Measurements from ENCODE around the gene MAPT. TPM values are rescaled to one million over a fixed set of nuclear protein-coding genes. Genes with fewer than 3 reads are reported as not detected.

MAPT gene
- total RNA-seq, 1 experiment from 2014 or later, result 1.6 TPM

DNA sequence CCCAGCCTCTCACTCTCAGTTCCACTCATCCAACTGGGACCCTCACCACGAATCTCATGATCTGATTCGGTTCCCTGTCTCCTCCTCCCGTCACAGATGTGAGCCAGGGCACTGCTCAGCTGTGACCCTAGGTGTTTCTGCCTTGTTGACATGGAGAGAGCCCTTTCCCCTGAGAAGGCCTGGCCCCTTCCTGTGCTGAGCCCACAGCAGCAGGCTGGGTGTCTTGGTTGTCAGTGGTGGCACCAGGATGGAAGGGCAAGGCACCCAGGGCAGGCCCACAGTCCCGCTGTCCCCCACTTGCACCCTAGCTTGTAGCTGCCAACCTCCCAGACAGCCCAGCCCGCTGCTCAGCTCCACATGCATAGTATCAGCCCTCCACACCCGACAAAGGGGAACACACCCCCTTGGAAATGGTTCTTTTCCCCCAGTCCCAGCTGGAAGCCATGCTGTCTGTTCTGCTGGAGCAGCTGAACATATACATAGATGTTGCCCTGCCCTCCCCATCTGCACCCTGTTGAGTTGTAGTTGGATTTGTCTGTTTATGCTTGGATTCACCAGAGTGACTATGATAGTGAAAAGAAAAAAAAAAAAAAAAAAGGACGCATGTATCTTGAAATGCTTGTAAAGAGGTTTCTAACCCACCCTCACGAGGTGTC lies 131.3 kb downstream of the MAPT start:
- DNase-seq, result no peak
- Mint-ChIP-seq H3K27me3 (ENCODE audit: unreplicated experiment) (no peaks in the 10 kb centered on the region), H3K27ac (ENCODE audit: unreplicated experiment) (peak overlapping the region; percentile 78), H3K4me3 (ENCODE audit: low read depth, unreplicated experiment) (no peak overlapping the region), H3K4me1 (ENCODE audit: low read depth, unreplicated experiment) (no peaks in the 10 kb centered on the region), H3K9me3 (ENCODE audit: low read depth, unreplicated experiment) (no peaks in the 10 kb centered on the region), H3K36me3 (ENCODE audit: insufficient read depth, unreplicated experiment) (peaks cover 55% of the 10 kb centered on the region)
- intact Hi-C loops (cut with micrococcal nuclease; ENCODE audit: unreplicated experiment), result no loop called here
- CTCF ChIA-PET, result no interaction called here
- no TSS peak for BruUV-seq (replicated peaks)
- TF ChIP-seq, protein P1, sequence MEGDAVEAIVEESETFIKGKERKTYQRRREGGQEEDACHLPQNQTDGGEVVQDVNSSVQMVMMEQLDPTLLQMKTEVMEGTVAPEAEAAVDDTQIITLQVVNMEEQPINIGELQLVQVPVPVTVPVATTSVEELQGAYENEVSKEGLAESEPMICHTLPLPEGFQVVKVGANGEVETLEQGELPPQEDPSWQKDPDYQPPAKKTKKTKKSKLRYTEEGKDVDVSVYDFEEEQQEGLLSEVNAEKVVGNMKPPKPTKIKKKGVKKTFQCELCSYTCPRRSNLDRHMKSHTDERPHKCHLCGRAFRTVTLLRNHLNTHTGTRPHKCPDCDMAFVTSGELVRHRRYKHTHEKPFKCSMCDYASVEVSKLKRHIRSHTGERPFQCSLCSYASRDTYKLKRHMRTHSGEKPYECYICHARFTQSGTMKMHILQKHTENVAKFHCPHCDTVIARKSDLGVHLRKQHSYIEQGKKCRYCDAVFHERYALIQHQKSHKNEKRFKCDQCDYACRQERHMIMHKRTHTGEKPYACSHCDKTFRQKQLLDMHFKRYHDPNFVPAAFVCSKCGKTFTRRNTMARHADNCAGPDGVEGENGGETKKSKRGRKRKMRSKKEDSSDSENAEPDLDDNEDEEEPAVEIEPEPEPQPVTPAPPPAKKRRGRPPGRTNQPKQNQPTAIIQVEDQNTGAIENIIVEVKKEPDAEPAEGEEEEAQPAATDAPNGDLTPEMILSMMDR (IDR thresholded peaks at IDR 0.05; ENCODE audit: unreplicated experiment), result no peak

DNA sequence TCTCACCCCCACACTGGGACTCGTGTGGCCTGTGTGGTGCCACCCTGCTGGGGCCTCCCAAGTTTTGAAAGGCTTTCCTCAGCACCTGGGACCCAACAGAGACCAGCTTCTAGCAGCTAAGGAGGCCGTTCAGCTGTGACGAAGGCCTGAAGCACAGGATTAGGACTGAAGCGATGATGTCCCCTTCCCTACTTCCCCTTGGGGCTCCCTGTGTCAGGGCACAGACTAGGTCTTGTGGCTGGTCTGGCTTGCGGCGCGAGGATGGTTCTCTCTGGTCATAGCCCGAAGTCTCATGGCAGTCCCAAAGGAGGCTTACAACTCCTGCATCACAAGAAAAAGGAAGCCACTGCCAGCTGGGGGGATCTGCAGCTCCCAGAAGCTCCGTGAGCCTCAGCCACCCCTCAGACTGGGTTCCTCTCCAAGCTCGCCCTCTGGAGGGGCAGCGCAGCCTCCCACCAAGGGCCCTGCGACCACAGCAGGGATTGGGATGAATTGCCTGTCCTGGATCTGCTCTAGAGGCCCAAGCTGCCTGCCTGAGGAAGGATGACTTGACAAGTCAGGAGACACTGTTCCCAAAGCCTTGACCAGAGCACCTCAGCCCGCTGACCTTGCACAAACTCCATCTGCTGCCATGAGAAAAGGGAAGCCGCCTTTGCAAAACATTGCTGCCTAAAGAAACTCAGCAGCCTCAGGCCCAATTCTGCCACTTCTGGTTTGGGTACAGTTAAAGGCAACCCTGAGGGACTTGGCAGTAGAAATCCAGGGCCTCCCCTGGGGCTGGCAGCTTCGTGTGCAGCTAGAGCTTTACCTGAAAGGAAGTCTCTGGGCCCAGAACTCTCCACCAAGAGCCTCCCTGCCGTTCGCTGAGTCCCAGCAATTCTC lies 132.1 kb downstream of the MAPT start:
- H3K4me1 Mint-ChIP-seq (ENCODE audit: low read depth, unreplicated experiment), result no peaks in the 10 kb centered on the region
- no TSS peak for BruUV-seq (replicated peaks)
- no peaks in the 10 kb centered on the region for H3K9me3 Mint-ChIP-seq (ENCODE audit: low read depth, unreplicated experiment)
- CTCF ChIA-PET, result no interaction called here
- intact Hi-C loops (cut with micrococcal nuclease; ENCODE audit: unreplicated experiment), result no loop called here
- TF ChIP-seq, protein P1 (IDR thresholded peaks at IDR 0.05; ENCODE audit: unreplicated experiment), result no peak
- H3K27ac Mint-ChIP-seq (ENCODE audit: unreplicated experiment), result peak overlapping the region; percentile 78
- H3K27me3 Mint-ChIP-seq (ENCODE audit: unreplicated experiment), result no peaks in the 10 kb centered on the region
- peaks cover 63% of the 10 kb centered on the region for H3K36me3 Mint-ChIP-seq (ENCODE audit: insufficient read depth, unreplicated experiment)
- DNase-seq, result no peak
- H3K4me3 Mint-ChIP-seq (ENCODE audit: low read depth, unreplicated experiment), result no peak overlapping the region

DNA sequence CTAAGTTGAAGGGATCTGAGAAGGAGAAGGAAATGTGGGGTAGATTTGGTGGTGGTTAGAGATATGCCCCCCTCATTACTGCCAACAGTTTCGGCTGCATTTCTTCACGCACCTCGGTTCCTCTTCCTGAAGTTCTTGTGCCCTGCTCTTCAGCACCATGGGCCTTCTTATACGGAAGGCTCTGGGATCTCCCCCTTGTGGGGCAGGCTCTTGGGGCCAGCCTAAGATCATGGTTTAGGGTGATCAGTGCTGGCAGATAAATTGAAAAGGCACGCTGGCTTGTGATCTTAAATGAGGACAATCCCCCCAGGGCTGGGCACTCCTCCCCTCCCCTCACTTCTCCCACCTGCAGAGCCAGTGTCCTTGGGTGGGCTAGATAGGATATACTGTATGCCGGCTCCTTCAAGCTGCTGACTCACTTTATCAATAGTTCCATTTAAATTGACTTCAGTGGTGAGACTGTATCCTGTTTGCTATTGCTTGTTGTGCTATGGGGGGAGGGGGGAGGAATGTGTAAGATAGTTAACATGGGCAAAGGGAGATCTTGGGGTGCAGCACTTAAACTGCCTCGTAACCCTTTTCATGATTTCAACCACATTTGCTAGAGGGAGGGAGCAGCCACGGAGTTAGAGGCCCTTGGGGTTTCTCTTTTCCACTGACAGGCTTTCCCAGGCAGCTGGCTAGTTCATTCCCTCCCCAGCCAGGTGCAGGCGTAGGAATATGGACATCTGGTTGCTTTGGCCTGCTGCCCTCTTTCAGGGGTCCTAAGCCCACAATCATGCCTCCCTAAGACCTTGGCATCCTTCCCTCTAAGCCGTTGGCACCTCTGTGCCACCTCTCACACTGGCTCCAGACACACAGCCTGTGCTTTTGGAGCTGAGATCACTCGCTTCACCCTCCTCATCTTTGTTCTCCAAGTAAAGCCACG lies 133.0 kb downstream of the MAPT start:
- intact Hi-C loops (cut with micrococcal nuclease; ENCODE audit: unreplicated experiment), result no loop called here
- CTCF ChIA-PET, result no interaction called here
- Mint-ChIP-seq H3K27ac (ENCODE audit: unreplicated experiment) (peak overlapping the region; percentile 15), H3K9me3 (ENCODE audit: low read depth, unreplicated experiment) (no peaks in the 10 kb centered on the region), H3K4me1 (ENCODE audit: low read depth, unreplicated experiment) (no peaks in the 10 kb centered on the region), H3K36me3 (ENCODE audit: insufficient read depth, unreplicated experiment) (peaks cover 72% of the 10 kb centered on the region), H3K27me3 (ENCODE audit: unreplicated experiment) (no peaks in the 10 kb centered on the region), H3K4me3 (ENCODE audit: low read depth, unreplicated experiment) (no peak overlapping the region)
- DNase-seq, result no peak
- TF ChIP-seq, protein P1 (IDR thresholded peaks at IDR 0.05; ENCODE audit: unreplicated experiment), result no peak
- no TSS peak for BruUV-seq (replicated peaks)

DNA sequence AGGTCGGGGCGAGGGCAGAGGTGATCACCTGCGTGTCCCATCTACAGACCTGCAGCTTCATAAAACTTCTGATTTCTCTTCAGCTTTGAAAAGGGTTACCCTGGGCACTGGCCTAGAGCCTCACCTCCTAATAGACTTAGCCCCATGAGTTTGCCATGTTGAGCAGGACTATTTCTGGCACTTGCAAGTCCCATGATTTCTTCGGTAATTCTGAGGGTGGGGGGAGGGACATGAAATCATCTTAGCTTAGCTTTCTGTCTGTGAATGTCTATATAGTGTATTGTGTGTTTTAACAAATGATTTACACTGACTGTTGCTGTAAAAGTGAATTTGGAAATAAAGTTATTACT lies 133.6 kb downstream of the MAPT start:
- H3K36me3 Mint-ChIP-seq (ENCODE audit: insufficient read depth, unreplicated experiment), result peaks cover 78% of the 10 kb centered on the region
- CTCF ChIA-PET, result no interaction called here
- TF ChIP-seq, protein P1 (IDR thresholded peaks at IDR 0.05; ENCODE audit: unreplicated experiment), result no peak
- H3K9me3 Mint-ChIP-seq (ENCODE audit: low read depth, unreplicated experiment), result no peaks in the 10 kb centered on the region
- no peak overlapping the region for H3K4me3 Mint-ChIP-seq (ENCODE audit: low read depth, unreplicated experiment)
- DNase-seq, result no peak
- no peaks in the 10 kb centered on the region for H3K4me1 Mint-ChIP-seq (ENCODE audit: low read depth, unreplicated experiment)
- no peaks in the 10 kb centered on the region for H3K27me3 Mint-ChIP-seq (ENCODE audit: unreplicated experiment)
- no TSS peak for BruUV-seq (replicated peaks)
- H3K27ac Mint-ChIP-seq (ENCODE audit: unreplicated experiment), result peak overlapping the region; percentile 15
- intact Hi-C loops (cut with micrococcal nuclease; ENCODE audit: unreplicated experiment), result no loop called here

Measured in Calu3 (cell line).